NK-92 treated with Interleukin-12 subunit alpha and Interleukin-12 subunit beta, amount 100 ng/mL, for 24 hours (cell line): ENCODE measurements around the gene YPEL1.
"Not testable (repeated sequence)": the region's sequence is repeated elsewhere in the genome, so short reads cannot be mapped to it uniquely, and the experiment has no call there.

Experiments
- DNase-seq: peaks from one replicate; lab custom pipeline; 2025; lab: John Stamatoyannopoulos, UW

YPEL1 gene

DNA sequence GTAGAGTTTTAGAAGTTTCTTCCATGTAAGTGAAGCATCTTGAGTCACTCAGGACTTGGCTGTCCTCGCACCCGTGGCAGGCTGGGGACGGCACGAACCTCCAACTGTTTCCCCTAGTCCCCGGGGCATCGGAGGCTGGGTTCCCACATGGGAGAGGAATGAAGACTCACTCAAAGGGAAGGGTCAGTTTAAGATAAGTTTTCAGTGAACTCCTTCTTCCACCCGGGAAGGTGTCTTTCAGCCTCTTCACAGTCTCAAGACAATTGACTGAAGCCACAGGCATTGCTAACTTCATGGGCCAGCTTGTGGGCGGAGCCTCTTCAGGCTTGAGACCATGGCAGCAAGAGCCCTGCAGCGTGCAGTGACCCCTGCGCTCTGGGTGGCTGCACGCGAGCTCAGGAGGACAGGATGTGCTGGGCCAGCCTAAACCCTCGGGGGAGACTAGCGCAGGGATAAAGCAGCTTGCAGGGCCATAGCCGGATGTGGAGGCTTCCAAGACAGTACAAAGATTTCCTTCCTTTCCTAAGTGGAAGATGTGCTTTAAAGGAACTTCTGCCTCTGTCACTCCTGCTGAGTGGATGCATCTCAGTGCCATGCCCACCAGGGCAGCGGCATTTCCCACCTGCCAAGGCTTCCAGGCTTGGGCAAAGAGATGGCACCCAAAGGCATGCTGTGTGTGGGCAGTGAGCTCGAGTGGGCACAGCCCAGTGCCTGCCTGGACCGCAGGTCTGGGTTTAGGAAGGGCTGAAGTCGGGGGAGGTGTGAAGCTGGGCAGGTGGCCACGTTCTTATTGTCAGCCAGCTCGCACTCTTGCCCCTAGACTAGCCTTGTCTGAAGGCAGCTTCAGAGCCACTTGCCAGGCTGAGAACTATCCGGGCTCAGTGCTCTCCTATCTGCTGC lies 36.9 kb downstream of the YPEL1 start:
- no peak for DNase-seq

DNA sequence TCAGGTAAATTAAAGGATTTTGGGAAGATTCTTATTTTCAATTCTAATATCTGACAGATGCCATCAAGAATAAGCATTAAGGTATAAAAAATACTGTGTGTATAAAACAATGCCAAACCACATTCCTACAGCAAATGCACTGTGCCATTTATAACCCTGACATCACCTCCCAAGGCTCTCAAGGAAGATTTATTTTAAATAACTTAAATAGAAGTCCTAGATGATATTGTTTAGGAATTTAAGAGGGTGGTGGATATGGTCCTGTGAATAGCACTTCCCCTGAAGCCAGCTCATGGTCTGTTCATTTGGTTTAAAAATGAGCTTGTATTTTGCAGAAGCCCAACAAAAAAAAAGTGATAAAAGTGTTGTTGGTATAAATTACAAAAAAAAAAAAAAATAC lies 37.7 kb downstream of the YPEL1 start:
- DNase-seq: no peak

DNA sequence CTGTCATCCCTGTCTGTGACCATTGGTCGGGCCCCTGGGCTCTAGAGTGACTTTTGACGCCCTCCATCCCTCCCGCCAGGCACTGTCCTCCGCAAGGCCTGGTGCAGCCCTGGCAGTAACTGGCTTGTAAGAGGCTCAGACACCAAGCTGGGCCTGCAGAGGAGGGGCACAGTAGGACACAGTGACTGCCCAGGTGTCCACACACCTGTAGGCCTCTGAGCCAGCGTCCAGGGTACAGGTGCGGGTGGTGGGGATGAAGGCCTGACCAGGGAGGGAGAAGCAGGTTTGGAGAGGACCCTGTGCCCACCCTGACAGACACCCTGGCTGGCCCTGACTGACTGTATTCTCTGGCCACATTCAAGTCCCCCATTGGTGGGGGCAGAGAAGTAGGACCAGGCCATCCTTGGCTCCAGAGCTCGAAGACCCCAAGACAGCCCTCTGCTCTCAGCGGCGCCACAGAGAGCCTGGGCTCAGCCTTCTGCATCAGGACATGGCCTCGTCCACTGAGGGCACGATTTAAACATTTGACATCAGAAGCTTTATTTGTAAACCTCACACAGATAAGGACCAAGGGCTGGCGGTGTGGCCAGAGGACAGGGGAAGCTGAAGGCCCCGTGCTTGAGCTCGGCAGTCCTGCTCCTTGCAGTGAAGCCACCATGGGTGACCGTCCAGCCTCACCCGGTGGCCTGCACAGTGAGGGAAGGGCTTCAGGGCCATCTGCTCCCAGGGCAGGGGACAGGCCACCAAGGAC lies 38.4 kb downstream of the YPEL1 start:
- DNase-seq: no peak

DNA sequence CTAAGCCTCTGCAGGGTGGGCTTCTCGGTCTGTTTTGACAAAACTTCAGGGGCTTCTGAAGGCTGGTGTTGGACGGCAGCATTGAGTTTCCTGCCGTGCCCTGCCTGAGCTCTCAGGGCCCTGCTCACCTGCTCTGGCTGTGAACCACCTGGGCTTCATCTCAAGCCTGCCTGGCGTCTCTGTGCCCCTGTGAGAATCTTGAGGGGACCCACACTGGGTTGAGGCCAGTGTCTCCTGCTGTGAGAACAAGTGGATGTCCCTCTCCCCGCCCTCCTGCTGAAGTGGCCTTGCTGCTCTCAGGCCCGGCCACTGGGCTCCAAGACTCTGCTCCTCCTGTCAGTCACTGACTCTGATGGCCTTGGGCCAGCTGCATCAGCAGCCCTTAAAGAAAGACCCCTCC lies 39.5 kb downstream of the YPEL1 start:
- DNase-seq: no peak

- DNase-seq: no peak
Observed at GRCh38 chr22:21695430-21696085, 40.0 kb downstream of the YPEL1 start.

DNA sequence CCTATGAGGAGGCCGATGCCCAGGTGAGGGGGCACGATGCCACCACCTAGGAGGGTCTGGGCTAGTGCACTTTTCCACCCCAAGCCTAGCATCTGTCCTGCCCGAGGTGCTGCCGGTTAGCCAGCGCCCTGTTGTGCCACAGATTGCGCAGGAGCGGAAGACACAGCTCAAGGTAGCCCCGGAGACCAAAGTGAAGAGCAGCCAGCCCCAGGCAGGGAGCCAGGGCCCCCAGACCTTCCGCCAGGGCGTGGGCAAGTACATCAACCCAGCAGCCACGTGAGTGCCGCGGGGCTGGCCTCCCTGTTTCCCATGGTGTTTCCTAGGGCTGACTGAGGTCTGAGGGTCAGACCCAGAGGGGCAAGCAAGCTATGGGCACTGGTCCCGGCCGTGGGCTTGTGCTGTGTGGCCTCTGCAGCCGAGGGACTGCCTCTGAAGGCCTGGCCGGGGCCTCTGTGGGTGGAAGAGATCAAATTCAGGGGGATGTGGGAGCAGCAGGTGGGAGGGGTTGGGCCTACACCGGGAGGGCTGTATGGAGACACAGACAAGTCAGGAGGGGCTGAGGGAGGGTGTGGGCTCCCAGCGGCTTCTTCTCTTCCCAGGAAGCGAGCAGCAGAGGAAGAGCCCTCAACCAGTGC lies 40.7 kb downstream of the YPEL1 start:
- DNase-seq: no peak

DNA sequence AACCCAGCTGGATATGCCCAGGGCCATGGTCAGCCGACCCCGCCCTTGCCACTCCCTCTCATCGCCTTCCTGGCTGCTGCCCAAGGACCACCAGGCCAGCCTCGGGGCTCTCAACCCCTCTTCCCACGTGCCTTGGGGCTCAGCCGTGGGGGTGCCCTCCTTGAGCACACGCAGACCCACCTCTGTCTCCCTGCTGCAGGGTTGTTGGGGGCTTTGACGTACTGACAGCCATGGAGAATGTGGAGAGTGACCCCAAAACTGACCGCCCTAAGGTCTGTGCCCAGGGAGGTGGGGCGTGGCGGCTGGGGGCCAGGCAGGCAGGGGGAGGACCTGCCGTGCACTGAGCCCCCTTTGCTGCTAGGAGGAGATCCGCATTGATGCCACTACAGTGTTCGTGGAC lies 41.2 kb downstream of the YPEL1 start:
- no peak for DNase-seq

DNA sequence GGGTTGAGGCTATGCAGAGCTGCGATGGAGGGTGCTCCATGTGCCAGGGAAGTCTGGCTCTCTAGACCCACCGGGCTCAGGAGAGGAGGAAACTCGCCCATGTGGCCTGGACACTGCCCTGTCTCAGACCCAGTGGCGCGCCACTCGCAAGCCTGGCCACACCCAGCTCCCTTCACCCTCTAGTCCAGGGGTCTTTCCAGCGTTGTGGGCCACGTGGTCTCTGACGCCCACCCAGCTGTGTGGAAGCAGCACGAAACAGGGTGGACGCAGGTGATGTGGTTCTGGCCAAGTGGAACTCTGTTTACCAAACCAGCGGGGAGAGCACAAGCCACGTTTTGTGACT lies 41.6 kb downstream of the YPEL1 start:
- no peak for DNase-seq

DNA sequence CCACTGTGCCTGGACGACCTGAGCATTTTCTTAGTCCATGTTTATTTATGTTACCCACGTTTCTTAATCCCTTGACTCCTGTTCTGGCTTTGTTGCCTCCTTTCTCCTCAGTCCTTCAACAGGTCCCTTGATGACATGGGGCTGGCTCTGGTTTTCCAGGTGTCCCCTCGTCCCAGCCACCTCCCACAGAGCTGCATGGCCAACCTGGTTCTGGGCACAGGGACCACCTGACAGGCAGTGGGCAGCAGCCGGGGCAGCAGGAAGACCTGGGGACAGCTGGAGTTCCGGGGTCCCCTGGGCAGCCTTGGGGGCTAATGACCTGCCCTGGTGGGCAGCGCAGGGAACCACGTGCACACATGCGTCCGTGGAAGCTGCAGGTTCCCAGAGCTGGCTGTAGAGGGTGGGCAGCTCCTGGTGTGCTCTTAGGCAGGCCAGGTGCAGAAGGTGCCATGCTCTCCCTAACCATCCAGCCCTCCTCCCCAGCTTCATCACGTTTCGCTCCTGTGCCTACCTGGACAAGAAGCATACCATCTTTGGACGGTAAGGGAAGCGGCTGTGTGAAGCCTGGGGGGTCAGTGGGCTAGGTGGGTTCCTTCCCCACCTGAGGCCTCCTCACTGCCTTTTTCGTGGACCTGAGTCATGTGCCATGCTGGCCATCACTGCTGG lies 42.1 kb downstream of the YPEL1 start:
- no peak for DNase-seq

GRCh38 chr22:21692856-21693255 lies 42.7 kb downstream of the YPEL1 start:
- not testable (repeated sequence) for DNase-seq

DNA sequence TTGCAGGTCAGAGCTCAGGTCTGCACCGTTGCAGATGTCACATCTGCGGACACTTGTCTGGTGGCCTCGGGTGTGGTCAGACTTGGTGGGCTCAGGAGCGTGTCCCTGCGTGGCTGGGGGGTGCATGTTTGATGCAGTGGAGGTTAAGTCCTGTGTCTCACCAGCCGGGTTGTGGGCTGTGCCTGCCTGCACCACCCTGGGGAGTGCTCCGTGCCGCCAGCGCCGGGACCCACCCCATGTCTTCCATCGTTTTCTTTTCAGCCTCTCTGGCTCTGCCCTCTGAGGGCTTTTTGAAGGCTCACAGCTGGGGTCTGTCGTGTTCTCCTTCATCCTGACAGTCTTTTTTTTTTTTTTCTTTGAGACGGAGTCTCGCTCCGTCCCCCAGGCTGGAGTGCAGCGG lies 43.8 kb downstream of the YPEL1 start:
- no peak for DNase-seq

DNA sequence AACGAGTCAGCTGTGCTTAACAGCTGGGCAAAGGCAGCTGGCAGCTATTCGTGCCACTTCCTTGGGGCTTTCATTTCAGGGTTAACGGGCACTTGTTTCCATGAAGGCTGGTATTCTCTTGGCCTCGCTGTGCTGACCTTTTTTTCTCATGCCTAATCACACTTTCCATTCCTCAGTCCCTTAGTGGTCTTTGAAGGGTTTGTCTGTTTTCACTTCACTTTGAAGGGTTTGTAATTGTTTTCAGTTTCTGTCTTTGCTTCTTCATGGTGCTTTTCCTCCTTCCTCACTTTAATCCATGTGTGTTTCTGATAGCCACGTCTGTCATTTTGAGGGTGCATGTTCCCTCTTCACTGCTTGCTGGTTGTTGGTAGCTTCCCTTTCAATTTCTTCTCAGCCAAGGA lies 45.2 kb downstream of the YPEL1 start:
- no peak for DNase-seq

DNA sequence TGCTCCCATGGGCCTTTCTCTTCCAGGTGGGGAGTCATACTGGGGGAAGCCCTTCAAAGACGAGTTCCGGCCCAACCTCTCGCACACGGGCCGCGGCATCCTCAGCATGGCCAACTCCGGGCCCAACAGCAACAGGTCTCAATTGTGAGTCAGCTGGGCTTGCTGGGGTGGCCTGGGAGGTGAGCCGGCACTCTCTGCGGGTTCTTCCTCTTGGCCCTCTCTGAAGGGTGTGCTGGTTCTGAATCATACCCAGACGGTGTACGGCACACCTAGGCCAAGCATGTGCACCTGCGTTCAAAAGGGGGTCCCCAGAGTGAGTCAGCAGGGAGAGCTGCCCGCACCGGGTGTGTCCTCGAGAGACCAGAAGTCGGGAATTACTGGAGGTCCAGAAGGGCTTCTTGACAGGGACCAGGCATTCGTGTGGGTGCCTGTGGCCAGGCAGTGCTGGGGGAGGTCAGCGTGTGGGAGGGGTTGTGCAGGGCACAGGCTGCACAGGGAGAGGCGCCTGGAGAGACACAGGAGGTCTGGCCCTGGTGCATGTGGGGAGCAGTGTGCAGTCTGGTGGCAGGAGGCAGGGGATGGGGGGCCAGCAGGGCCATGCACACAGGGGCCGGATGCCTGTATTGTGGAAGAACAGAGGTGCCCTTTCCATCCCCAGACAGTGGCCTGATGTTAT lies 46.8 kb downstream of the YPEL1 start:
- no peak for DNase-seq

DNA sequence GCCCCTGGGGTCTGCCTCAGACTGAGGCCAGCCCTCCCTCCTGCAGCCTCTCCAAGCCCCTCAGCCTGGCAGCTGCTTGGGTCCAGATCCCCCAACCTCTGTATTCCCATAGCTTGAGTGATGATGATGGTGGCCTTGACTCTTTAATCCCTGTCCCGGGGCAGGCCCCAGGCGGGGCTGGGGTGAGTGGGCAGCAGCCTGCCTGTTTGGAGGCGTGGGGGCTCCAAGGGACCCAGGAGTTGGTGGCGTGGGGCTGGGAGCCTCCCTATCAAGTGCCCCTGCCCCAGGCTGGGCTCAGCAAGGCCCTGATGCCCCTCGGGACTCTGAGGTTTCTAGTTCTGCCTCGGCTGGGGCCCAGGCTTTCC lies 47.3 kb downstream of the YPEL1 start:
- no peak for DNase-seq

GRCh38 chr22:21687685-21688259 lies 47.8 kb downstream of the YPEL1 start:
- DNase-seq: no peak

DNA sequence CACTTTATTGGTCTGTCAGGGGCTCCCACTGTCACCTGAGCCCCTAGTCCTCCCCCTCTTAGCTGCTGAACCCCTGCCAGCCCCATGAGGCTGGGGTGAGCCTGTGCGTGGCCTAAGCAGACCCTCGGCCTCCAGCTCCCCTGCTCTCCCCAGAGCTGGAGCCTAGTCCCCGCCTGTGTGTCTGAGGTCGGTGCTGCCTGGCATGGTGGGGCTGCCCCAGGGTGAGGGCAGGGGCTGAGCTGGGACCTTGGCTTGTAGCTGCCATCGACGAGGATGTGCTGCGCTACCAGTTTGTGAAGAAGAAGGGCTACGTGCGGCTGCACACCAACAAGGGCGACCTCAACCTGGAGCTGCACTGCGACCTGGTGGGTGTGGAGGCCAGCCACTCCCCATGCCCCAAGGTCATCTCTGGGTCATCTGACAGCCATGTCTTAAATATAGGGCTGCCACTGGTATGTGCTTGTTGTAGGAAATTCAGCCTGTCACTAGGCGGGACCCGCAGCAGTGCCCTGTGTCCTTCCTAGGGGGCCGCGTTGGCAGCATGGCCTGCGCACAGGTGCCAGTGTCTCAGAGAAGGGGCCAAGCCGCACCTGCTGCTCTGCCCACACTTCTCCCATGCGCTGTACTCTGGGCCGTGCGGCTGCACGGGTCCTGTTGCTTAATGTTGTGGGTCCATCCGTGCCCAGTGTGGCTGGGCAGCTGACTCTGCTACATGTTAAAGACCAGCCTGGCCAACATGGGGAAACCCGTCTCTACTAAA lies 48.8 kb downstream of the YPEL1 start:
- no peak for DNase-seq

GRCh38 chr22:21686193-21686608 lies 49.4 kb downstream of the YPEL1 start:
- DNase-seq: no peak

DNA sequence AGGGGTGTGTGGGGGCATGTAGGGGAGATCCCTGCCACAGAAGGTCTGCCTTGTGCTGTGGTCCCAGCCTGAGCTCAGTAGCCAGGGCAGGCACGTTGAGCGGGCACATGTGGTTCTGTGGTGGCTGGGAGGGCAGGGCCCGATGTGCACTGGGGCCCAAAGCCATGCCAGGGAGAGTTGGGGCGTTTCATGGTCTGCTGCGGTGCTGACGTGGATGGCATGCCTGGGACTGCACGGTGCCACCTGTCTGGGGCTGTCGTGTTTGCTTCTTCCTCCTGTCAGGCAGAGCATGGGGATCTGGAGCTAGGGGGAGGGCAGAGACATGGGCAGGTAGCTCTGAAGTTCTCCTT lies 50.5 kb downstream of the YPEL1 start:
- DNase-seq: no peak

DNA sequence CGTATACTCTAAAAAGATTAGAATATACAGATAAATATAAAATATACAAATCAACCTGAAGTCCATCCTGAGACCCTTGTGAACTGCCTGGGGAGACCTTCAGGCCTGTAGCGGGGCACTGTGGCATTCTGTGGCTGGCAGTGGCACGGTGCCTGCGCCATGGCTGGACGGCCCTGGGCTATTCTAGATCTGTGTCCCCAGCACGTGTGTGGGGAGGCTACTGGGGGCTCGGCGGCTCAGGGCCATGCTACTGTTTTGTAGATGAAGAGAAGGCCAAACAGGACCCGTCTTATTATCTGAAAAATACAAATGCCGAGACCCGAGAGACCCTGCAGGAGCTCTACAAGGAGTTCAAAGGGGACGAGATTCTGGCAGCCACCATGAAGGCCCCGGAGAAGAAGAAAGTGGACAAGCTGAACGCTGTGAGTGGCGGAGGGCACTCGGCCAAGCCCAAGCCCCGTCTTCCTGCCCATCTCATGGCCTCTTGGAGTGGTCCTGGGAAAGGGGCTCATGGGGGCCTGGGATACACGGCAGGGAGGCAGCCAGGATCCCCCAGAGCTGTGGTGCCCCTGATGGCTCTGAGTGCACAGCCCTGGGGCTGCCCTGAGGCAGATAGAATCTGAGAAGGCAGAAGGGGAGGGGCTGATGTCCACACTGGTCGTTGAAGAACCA lies 51.0 kb downstream of the YPEL1 start:
- no peak for DNase-seq

- DNase-seq: no peak
Observed at GRCh38 chr22:21683401-21683811, 52.2 kb downstream of the YPEL1 start.
